HG03575 (cell line): ENCODE results near the gene ZNF473.
"Not testable (repeated sequence)": the region's sequence is repeated elsewhere in the genome, so short reads cannot be mapped to it uniquely, and the experiment has no call there.

Source experiments
- ATAC-seq: cut with Tn5 transposase; IDR thresholded peaks from one replicate; pipeline ENCODE4 v1.9.1; 2021; ENCODE audit not compliant: unreplicated experiment, insufficient number of reproducible peaks, low FRiP score; ENCODE audit errors: extremely low read depth

ZNF473 gene

GRCh38 chr19:50079014-50079413 lies 53.2 kb downstream of the ZNF473 start:
- ATAC-seq = not testable (repeated sequence)

GRCh38 chr19:50084440-50084839 lies 58.6 kb downstream of the ZNF473 start:
- not testable (repeated sequence) for ATAC-seq

DNA sequence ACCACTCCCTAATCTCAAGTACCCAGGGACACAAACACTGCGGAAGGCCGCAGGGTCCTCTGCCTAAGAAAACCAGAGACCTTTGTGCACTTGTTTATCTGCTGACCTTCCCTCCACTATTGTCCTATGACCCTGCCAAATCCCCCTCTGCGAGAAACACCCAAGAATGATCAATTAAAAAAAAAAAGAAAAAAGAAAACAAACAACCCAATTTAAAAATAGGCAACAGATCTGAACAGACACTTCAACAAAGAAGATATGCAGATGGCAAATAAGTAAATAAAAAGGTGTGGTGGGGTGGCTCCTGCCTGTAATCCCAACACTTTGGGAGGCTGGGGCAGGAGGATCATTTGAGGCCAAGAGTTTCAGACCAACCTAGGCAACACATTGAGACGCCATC lies 61.3 kb downstream of the ZNF473 start:
- ATAC-seq = not testable (repeated sequence)

DNA sequence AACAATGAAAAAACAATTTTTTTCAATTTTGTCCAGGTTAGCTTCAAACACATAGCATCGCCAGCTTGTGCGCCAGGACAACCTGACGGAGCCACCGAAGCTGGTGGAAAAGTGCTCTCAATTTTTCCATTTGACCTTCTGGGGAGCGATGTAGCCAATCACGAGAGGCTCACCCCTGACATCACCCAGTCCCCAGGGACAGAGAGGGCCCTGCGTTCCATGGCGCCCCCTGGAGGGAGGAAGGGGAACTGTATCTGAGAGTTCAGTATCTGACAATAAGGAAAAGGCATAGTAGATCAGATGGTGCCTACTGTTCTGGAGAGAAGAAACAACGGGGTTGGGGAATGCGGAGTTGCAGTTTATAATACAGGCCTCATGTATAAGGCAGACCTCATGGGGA lies 64.9 kb downstream of the ZNF473 start:
- not testable (repeated sequence) for ATAC-seq

DNA sequence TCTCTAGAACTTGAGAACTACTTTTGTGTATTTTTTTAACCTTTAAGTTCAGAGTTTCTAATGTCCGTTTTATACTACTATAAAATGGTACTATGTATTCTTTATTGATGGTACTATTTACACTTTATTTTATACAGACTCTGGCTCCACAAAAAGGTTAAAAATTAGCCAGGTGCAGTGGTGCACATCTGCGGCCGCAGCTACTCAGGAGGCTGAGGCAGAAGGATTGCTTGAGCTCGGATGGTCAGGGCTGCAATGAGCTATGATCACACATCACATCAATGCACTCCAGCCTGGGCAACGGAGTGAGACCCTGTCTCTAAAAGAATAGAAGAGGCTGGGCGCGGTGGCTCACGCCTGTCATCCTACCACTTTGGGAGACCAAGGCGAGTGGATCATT lies 66.0 kb downstream of the ZNF473 start:
- ATAC-seq = not testable (repeated sequence)

- ATAC-seq = not testable (repeated sequence)
Observed at GRCh38 chr19:50092597-50092996, 66.8 kb downstream of the ZNF473 start.

DNA sequence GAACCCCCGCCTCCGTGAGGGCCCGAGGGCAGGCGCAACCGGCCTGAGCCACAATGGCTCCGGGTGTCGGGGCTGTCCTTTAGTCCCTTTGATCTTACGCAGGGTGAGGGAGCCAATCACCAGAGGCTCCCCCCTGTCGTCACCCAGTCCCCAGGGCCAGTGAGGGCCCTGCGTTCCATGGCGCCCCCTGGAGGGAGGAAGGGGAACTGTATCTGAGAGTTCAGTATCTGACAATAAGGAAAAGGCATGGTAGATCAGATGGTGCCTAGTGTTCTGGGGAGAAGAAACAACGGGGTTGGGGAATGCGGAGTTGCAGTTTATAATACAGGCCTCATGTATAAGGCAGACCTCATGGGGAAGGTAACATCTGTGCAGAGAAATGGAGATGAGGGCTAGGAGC lies 72.1 kb downstream of the ZNF473 start:
- ATAC-seq = not testable (repeated sequence)

DNA sequence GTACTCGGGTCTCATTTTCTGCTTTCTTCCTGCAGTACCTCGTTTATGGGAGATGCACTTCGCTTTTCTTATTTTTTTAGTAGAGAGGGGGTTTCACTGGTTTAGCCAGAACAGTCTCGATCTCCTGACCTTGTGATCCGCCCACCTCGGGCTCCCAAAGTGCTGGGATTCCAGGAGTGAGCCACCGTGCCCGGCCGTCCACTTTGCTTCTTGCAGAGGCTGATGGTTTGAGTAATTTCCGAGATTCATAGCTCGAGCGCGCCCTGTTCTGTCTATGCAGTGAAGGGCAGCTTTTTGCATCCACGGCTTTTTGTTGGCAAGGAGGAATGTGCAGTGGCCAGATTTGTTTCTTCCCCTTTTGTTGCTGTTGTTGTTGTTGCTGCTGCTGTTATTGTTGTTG lies 73.1 kb downstream of the ZNF473 start:
- not testable (repeated sequence) for ATAC-seq

- not testable (repeated sequence) for ATAC-seq
Observed at GRCh38 chr19:50099696-50100095, 73.9 kb downstream of the ZNF473 start.

GRCh38 chr19:50100946-50101345 lies 75.1 kb downstream of the ZNF473 start:
- not testable (repeated sequence) for ATAC-seq
